Limb (tissue), 2 donors: ENCODE data around the gene NUP42.
"Not testable (repeated sequence)": the region's sequence is repeated elsewhere in the genome, so short reads cannot be mapped to it uniquely, and the experiment has no call there.

Experiments used
- DNase-seq, 2 donors: peaks; one replicate each; pipeline ENCODE4 v3.0.0-alpha.2; 2016; ENCODE audit errors: extremely low spot score in 2 of 2

NUP42 gene

GRCh38 chr7:23181684-23182553 is at the start of gene NUP42:
Gene NUP42, plus strand, starts transcription at chr7:23182048. Its CDS starts 38 bp downstream, at chr7:23182086.
- DNase-seq: peak; percentile 96 to 97

- DNase-seq: no peak
Measured at GRCh38 chr7:23133797-23134196, 48.1 kb upstream of the NUP42 start.

GRCh38 chr7:23135755-23136154 is 46.1 kb upstream of the NUP42 start:
- DNase-seq: no peak

- DNase-seq: no peak
Measured at GRCh38 chr7:23136216-23136615, 45.6 kb upstream of the NUP42 start.

- no peak for DNase-seq
Measured at GRCh38 chr7:23157679-23158078, 24.2 kb upstream of the NUP42 start.

- no peak for DNase-seq
Measured at GRCh38 chr7:23158546-23158945, 23.3 kb upstream of the NUP42 start.

- no peak for DNase-seq
Measured at GRCh38 chr7:23161482-23161881, 20.4 kb upstream of the NUP42 start.

- DNase-seq: no peak
Measured at GRCh38 chr7:23164846-23165245, 17.0 kb upstream of the NUP42 start.

- DNase-seq: no peak
Measured at GRCh38 chr7:23165316-23165715, 16.5 kb upstream of the NUP42 start.

GRCh38 chr7:23167691-23168090 is 14.2 kb upstream of the NUP42 start:
- no peak for DNase-seq

GRCh38 chr7:23168111-23168885 is 13.6 kb upstream of the NUP42 start:
- DNase-seq: no peak

GRCh38 chr7:23175938-23176337 is 5.9 kb upstream of the NUP42 start:
- DNase-seq: no peak

- no peak for DNase-seq
Measured at GRCh38 chr7:23183279-23184012, 1.6 kb downstream of the NUP42 start.

GRCh38 chr7:23184291-23184690 is 2.4 kb downstream of the NUP42 start:
- no peak for DNase-seq

GRCh38 chr7:23184709-23185359 is 3.0 kb downstream of the NUP42 start:
- peak; percentile 57 to 61 for DNase-seq

GRCh38 chr7:23185980-23186379 is 4.1 kb downstream of the NUP42 start:
- DNase-seq: no peak

GRCh38 chr7:23191022-23191421 is 9.2 kb downstream of the NUP42 start:
- no peak for DNase-seq

GRCh38 chr7:23193650-23194227 is 11.9 kb downstream of the NUP42 start:
- not testable (repeated sequence) for DNase-seq

GRCh38 chr7:23196306-23196705 is 14.5 kb downstream of the NUP42 start:
- no peak for DNase-seq

- not testable (repeated sequence) for DNase-seq
Measured at GRCh38 chr7:23197745-23198144, 15.9 kb downstream of the NUP42 start.

GRCh38 chr7:23200331-23200730 is 18.5 kb downstream of the NUP42 start:
- DNase-seq: no peak
